NCI-H226 (cell line): Measurements from ENCODE around the gene NPPA.
"Not testable (repeated sequence)": the region's sequence is repeated elsewhere in the genome, so short reads cannot be mapped to it uniquely, and the experiment has no call there.

Experiments
- DNase-seq: peaks from one replicate; pipeline ENCODE4 v3.0.0-alpha.2; 2015

Gene NPPA

DNA sequence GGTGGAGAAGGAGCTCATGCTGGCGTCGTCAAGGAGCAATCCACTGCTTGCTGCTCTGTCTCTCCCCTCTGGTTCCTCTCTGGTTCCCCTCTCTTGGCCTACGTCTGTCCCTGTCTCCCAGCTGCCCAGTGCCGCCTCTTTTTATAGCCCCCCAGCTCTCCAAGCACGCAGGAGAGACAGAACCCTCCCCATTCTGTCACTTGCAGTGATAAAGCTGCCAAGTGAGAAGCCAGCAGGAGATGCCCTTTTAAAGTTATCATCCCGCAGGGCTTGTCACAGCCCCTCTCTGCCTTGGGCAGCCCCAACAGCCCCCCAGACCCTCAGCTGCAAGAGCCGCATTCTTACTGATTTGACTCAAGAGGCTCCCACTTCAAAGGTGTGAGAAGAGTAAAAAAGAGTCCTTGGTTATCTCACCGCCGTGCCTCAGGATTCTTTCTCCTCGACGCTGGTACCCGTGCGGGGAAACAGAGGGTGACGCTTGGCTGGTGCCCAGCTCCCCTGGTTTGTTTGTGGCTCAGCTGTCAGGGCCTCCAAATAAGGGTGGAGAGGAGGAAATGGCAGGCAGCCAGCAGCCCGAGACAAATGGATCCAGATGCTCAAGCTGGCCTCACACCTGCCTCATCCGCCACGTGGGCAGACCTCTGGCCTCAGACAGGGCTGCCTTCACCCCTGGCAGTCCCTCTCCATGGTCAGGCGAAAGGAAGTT lies at the start of gene NPPA:
Gene NPPA (minus strand): TSS at position 117 of the 706 bp plus-strand sequence. CDS start 99 bp downstream, at position 18.
- DNase-seq = no peak

DNA sequence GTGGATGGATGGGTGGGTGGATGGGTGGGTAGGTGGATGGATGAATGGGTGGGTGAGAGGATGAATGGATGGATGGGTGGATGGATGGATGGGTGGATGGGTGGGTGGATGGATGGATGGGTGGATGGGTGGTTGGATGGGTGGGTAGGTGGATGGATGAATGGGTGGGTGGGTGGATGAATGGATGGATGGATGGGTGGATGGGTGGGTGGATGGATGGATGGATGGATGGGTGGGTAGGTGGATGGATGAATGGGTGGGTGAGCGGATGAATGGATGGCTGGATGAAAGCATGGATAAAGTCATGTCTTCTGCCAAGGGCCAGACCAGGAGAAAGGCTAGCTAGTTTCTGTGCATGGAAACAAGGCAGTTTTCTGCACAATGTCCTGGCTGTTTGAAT lies 46.9 kb upstream of the NPPA start:
- not testable (repeated sequence) for DNase-seq

DNA sequence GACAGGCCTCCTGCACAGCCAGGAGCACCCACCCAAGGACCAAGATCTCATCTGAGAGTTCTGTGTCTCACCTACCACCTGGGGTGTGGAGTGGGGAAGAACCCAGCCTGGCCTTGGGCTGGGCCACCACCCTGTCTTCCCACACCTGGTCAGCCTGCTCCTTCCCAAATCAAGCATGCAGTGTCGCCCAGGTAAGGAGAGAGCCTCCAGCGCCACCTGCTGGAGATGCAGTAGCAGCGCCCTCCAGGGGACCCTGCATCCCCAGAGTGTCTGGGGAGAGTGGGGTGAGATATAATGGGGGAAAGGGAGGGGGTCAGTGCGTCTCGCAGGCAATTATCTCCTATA lies 46.3 kb upstream of the NPPA start:
- DNase-seq = peak; percentile 43

DNA sequence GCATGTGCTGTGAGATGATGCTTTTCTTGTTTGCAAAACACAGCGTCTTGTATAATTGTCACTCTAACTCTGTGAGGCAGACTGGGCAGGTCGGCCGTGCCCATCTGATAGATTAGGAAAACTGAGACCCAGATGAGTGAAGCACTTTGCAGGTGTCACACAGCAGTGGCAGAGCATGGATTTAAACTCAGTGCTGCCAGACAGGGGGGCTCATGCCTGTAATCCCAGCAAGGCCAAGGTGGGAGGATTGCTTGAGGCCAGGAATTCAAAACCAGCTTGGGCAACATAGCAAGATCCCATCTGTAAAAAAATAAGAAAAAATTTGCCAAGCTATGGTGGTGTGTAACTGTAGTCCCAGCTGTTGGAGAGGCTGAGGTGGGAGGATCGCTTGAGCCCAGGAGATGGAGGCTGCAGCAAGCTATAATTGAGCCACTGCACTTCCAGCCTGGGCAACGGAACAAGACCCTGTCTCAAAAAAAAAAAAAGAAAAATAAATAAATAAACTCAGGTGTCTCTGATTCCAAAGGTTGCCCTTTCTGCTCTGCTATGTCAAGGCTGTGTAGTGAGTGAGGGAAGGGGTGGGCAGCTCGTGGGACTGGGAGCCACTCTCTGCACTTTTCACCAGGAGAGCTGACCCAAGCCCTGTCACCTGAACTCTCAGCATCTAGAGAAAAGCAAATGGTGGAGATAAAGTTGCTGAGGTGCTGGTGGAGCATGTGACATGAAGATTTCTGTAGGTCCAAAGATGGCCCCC lies 44.0 kb upstream of the NPPA start:
- no peak for DNase-seq

DNA sequence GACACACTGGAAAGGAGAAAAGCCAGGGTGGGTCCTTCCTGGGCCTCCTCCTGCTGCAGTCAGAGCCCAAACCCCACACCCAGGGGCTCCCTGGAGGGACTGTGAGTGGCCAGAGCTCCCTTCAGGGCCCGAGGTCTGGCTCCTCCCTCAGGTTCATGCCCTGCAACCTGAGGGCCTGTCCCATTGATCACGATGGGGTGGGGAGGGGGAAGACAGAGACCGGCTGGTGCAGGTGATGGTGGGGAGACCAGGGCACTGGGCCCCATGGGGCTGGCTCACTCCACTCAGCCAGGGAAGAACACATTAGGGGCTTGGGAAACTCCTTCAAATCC lies 41.3 kb upstream of the NPPA start:
- no peak for DNase-seq

DNA sequence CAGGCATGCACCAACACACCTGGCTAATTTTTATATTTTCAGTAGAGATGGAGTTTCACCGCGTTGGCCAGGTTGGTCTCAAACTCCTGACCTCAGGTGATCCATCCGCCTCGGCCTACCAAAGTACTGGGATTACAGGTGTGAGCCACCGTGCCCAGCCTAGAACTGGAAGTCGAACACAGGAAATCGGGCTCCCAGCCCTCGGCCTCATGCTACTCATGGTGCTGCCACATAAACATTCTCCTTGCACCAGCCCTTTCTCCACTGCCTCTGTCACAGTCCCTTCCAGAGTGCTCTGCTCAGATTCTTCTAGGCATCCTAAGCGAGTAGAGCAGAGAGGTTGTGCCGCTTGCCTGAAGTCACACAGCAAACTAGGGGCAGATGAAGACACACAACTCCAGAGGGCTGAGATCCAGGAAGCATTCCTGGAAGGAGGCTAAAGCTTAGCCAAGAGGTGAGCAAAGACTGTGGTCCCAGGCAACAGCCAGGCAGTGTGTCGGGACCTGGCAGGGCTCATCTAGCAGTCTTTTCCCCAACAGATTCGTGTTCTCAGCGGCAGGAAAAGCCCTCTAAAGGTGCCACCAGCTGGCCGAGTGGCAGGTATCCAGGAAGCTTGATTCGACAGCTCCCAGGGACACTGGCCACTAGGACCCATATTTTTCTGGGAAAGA lies 40.8 kb upstream of the NPPA start:
- no peak for DNase-seq

DNA sequence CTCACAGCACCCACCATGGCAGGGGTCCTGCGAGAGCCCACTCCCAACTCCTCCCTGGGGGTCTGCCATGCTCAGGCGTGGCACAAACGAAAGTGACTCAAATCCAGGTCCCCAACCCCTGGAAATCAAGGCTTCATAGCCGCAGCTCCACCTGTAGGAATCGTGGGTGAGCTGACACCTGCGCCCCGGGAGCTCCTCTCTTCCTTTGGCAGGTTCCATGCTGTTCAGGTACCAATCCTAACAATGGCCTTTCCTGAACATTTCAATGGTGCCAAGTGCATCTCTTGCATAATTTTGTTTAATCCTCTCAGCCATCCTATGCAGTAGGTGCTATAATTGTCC lies 40.1 kb upstream of the NPPA start:
- no peak for DNase-seq

DNA sequence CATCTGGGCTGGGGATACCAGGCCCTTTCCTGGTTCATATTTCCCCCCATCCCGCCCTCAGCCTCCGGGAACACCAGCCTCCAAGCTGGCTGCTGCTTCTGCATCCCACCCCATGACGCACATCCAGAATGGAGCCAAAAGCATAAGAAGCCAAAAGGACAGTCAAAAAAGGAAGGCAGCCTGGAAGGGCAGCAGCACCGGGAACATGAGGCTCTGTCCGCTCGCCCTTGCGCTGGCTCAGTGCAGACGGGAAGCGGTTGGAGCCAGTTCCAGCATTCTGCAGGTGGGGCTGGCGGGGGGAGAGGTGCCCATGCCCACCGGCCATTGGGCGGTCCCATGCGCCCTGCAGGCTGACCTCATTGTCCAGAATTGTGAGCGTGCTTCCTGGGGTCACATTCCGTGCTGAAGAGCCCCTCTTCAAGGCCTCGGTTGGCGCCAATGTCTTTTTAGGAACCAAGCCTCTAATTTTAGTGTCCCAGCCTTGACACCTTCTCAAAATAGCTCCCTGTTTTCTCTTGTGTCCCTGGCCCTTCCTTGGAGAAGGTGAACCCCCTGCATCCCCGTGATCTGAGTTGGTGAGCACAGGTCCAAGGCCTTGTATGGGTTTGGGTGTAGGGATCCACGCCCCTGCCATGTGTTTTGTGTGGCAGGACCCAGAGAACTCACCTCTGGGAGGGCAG lies 39.5 kb upstream of the NPPA start:
- DNase-seq = no peak

DNA sequence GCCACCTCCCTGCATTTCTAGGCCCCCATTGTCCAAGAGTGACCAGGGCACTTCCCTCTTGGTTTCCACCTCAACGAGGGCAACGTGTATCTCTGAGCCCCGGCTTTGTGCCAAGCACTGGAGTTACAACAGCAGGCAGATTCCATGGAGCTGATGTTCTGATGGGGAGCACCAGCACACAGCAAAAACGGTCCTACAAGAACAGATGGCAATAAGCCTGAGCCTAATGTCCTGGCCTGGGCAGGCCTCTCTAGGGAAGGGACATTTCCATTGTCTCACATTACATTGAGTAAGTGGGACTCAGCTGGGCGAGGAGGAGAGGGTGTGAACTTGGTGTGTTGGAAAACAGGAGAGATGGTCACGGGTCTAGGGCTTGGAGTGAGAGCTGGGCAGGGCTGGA lies 38.3 kb upstream of the NPPA start:
- no peak for DNase-seq

DNA sequence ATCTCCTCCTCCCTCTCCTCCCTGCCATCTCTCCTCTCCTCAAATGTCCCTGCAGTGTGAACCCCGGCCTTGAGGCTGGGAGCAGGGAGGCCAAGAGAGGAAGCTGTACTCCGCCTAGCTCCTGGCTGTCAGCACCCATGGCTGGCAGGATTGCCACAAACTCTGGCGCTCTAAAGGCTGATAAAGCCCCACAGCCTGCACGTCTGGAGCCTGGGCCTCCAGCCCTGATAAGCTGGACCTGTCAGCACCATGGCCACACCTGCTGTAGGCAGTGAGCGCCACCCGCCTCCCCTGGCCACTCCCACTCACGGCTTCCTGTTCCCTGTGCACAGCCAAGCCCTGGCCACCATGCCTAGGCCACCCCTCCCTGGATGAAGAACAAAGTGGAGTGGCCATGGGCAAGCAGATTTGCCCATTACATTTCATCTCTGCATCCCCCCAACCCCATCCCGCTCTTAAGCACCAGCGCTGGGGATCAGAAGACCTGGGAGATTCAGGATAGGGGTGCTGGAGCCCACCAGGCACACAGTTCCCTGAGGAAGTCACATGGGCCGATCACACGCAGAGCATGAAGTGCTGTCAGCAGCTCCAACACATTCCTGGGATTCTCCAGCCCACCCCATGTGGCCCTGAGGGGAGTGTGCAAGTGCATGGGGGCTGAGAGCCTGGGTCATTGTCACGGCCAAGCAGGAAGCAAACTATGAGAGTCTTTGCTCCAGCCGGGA lies 35.4 kb upstream of the NPPA start:
- DNase-seq = peak; percentile 83

DNA sequence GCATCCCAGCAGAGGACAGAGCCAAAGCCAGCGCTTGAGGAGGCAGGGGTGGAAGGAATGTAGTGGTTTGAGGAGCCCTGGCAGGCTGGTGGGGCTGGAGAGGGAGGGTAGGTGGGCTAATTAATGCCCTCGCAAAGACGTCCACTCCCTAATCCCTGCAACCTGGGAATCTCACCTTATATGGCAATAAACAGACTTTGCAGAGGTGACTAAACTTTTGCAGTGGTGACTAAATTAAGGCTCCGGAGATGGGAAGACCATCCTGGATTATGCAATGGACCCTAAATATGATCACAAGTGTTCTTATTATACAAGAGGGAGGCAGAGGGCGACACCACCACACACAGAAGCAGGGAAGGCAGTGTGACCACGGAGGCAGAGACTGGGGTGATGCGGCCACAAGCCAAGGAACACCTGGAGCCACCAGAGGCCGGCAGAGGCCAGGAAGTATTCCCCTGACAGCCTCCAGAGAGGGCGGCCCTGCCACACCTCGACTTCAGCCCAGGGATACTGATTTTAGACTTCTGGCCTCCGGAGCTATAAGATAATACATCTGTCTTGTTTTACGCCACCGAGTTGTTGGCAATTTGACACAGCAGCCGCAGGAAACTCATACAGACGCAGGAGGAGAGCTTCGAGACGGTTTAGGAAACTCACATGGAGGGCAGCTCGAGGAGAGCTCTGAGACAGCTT lies 34.3 kb upstream of the NPPA start:
- no peak for DNase-seq

DNA sequence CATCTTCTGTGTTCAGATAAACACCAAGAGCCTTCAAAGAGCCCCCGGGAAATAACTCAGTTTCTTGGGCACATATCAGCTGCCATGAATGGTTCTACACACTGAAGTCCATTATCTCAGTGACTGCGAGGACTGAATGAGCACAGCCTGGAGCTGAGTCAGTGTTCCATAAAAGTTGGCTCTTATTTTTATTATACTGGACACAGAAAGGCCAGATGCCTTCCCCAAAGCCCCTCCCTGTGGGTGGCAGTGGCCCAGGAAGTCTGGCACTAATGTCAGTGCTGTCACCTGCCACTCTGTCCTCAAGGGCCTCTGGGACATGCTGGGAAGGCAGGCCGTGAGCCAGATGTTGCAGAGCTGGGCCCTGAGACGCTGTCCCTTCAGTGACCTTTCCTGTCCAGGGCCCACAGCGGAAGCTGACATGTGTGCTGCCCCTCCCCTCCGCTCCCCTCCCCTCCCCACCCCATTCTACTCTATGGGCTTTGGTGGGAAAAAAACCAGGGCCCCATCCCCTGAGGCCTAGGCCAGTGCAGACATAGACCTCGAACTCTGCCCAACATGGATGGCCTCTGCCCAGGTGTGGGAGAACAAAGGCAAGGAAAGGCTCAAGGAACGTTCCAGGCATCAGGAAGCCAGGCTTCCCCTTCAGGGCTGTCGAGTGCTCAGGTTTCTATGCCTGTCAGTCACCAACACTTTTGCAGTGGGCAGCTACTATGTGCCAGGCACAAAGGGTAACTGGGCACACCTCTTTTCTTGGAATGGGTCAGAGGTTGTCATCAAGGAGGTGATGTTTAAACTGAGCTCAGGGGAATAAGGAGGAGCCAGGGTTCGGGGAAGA lies 33.5 kb upstream of the NPPA start:
- no peak for DNase-seq

DNA sequence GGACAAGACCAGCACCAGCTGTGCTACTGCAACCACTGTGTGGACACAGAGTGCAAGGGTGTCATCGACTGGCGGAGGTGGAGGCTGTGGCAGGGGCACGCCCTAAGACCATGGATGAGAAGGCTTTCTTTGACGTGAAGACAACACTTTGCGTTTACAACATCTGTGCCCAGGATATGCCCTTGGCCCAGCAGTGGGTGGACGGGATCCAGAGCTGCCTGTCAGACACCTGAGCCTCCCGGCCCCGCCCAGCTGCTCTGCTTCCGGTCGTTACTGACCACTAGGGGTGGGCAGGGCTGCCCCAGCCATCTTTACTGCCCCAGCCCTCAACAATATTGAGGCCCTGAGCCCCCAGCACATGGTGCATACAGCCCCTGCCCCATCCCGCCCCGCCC lies 32.6 kb upstream of the NPPA start:
- DNase-seq = no peak

DNA sequence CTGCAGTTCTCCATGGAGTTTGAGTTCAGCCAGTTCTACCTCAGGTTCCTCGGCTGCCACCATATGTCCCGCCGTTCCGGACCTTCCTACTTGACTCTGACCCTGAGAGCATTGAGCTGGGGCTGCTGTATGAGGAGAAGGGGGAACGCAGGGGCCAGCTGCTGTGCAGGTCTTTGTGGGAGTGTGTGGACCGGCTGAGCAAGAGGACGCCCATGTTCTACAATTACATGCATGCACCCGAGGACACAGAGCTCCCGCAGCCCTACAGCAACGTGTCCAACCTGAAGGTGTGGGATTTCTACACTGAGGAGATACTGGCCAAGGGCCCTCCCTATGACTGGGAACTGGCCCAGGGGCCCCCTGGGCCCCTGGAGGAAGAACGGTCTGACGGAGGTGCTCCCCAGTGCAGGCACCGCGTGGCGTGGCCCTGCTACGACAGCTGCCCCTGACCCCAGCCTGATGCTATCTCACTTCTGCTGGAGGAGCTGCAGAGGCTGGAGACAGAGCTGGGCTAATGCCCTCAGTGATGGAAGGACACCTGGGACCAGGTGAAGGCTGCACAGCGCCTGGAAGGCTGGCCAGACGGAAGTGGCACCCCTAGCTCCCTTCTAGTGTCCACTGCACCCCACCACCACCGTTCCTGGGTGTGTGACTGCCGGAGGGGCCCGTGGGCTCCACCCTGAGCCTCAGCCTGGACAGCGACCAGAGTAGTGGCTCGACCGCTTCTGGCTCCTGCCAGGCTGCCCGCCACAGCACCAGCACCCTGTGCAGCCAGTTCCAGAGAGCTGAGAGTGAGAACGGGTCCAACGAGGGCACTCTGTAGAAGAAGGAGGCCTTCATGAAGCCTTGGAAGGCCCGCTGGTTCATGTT lies 32.0 kb upstream of the NPPA start:
- no peak for DNase-seq

DNA sequence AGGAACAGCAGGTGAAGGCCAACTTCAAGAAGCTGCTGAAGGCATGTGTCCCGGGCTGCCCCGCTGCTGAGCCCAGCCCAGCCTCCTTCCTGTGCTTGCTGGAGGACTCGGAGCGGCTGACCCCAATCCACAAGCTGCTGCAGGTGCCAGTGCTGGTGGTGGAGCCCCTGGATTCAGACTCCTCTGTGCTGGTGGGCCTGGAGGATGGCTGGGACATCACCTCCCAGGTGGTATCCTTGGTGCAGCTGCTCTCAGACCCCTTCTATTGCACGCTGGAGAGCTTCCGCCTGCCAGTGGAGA lies 31.3 kb upstream of the NPPA start:
- no peak for DNase-seq

DNA sequence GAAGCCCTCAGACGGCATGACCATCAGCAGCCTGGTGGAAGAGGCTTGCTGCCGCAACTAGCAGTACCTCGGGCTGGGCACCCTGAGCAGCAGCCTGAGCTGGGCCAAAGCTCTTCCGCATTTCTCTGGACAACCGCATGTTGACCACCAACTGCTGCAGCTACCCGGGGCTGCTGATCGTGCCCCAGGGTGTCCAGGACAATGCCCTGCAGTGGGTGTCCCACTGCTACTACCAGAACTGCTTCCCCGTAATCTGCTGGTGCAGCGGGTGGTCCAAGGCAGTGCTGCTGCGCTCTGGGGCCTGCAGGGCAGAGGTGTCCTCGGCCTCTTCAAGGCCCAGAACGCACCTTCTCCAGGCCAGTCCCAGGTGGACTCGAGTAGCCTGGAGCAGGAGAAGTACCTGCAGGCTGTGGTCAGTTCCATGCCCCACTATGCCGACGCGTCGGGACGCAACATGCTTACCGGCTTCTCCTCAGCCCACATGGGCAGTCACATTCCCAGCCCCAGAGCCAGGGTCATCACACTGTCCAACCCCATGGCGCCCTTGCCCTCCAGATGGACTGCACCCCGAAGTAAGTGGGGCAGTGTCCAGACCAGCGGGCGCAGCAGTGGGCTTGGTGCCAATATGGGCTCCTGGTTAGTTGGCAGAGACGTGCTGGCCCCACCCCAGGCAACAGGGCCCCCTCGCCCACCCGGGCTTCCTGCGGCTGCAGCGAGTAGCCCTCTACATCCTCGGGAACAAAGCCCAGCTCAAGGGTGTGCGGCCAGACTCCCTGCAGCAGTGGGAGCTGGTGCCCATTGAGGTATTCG lies 30.7 kb upstream of the NPPA start:
- no peak for DNase-seq

DNA sequence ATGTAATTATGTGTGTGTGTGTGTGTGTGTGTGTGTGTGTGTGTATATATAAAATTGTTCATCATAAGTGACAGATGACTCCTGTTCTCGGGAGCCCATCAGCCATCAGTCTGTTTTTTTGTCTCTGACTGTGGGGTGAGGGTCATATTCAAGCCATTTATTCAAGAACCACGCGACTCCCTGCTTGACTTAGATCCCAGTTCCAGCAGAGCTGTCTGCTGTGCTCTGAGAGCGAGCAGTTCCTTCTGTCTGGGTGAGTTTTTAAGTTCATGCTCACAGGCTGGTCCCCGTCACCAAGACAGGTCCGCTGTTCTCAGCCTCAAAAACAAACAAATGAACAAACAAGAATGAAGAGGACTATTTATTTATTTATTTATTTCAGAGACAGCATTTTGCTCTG lies 29.5 kb upstream of the NPPA start:
- DNase-seq = no peak

DNA sequence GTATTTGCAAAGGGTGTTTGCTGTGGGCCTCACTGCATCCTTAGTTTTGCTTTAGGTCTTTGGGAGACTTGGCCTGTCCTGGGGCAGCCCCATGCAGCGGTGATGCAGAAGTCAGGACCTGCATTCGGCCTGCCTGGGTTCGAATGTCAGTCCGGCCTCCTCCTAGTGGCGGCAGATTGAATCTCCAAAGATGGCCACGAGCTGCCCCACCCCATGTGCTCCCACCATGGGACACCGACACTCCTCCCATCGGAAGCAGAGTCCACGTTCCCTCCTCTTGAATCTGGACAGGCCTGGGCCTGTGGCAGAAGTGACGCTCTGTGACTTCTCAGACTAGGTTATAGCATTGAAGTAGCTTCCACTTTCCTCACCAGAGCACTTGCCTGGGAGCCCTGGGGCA lies 27.5 kb upstream of the NPPA start:
- DNase-seq = no peak

DNA sequence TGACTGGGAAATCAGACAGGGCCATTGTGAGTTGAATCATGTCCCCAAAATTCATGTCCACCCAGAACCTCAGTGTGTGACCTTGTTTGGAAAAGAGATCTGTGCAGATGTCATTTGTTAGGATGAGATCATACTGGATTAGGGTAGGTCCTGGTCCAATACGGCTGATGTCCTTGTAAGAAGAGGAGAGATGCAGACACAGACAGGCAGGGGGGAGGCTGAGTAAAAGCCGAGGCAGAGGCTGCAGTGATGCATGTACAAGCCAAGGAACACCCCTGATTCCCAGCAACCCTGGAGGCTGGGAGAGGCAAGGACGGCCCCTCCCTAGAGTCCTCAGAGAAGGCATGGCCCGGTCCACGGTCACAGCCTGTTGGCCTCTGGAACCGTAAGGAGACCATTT lies 27.0 kb upstream of the NPPA start:
- DNase-seq = no peak

DNA sequence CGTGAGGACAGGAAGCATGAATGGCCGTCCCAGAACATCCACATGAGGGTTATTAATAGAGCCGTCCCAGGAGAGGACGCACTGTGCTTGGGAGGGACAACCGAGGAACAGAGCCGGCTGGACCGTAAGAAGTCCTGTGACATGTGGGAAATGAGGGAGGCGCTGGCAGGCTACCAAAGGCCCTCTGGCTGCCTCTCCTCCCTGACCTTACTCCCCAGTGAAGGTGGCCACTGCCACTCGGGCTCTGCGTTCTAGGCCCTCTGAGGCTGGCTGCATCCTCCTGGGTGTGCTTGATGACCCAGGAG lies 26.6 kb upstream of the NPPA start:
- no peak for DNase-seq
